ENCODE data around the gene BLZF1. TPM values are rescaled to one million over a fixed set of nuclear protein-coding genes. Genes with fewer than 3 reads are reported as not detected.
"Not testable (repeated sequence)": the region's sequence is repeated elsewhere in the genome, so short reads cannot be mapped to it uniquely, and the experiment has no call there.

Gene BLZF1
- polyA plus RNA-seq, 2 of the 4 experiments (the other 2 are of a cell fraction), result 15.6 to 29.6 TPM

GRCh38 chr1:169340882-169341281 is 27.1 kb upstream of the BLZF1 start:
- ATAC-seq (no peak), FAIRE-seq (no peak), DNase-seq (ENCODE audit: low read depth in 1 of 2, low spot score in 1 of 2) (no peak)
- H3K9me3 ChIP-seq, result no peaks in the 10 kb centered on the region
- no peak overlapping the region for H3K4me2 ChIP-seq
- peaks cover 12% of the 10 kb centered on the region; the same call in 2 of the 3 replicates for H3K4me1 ChIP-seq
- 96% methylated on average over 5 of the region's 5 CpGs for WGBS (ENCODE audit: missing lambda C conversion rate)
- no peak overlapping the region for H3K4me3 ChIP-seq
- no peak overlapping the region for H3K27ac ChIP-seq
- ChIA-PET CTCF (interaction anchor here (2.3 kb wide), 1 partner anchor 737 kb away, joined by 9 read pairs; no protein-coding TSS in a partner anchor), POLR2A (no interaction called here)
- TF ChIP-seq, protein P1, sequence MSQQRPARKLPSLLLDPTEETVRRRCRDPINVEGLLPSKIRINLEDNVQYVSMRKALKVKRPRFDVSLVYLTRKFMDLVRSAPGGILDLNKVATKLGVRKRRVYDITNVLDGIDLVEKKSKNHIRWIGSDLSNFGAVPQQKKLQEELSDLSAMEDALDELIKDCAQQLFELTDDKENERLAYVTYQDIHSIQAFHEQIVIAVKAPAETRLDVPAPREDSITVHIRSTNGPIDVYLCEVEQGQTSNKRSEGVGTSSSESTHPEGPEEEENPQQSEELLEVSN (IDR thresholded peaks at IDR 0.05; ENCODE audit: borderline replicate concordance, low read depth), result no peak
- TF ChIP-seq HDAC2 (IDR thresholded peaks at IDR 0.05), result no peak
- TF ChIP-seq RNF2 (IDR thresholded peaks at IDR 0.05; ENCODE audit: borderline replicate concordance, low read depth), result no peak
- TF ChIP-seq, protein P2, sequence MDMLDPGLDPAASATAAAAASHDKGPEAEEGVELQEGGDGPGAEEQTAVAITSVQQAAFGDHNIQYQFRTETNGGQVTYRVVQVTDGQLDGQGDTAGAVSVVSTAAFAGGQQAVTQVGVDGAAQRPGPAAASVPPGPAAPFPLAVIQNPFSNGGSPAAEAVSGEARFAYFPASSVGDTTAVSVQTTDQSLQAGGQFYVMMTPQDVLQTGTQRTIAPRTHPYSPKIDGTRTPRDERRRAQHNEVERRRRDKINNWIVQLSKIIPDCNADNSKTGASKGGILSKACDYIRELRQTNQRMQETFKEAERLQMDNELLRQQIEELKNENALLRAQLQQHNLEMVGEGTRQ (IDR thresholded peaks at IDR 0.05), result no peak
- no peak for TF ChIP-seq RARB (CRISPR knock-in tag; IDR thresholded peaks at IDR 0.05)
- no peak for TF ChIP-seq NFE2L2 (conservative IDR thresholded peaks at IDR 0.05; ENCODE audit: low read length)
- TF ChIP-seq HOXB13 (CRISPR knock-in tag; IDR thresholded peaks at IDR 0.05; ENCODE audit: low read depth), result no peak
- no peak for TF ChIP-seq NPAS2 (CRISPR knock-in tag; IDR thresholded peaks at IDR 0.05; ENCODE audit: borderline replicate concordance)
- TF ChIP-seq RCOR1 (IDR thresholded peaks at IDR 0.05; ENCODE audit: low read depth, low read length), result no peak
- TF ChIP-seq ATOH8 (CRISPR knock-in tag; IDR thresholded peaks at IDR 0.05; ENCODE audit: low read depth), result no peak
- TF ChIP-seq HEYL (CRISPR knock-in tag; IDR thresholded peaks at IDR 0.05), result no peak
- no peak for TF ChIP-seq CBX2 (IDR thresholded peaks at IDR 0.05; ENCODE audit: borderline replicate concordance, low read depth)
- no peak for TF ChIP-seq FOSL2 (IDR thresholded peaks at IDR 0.05)
- TF ChIP-seq FOSL2 (CRISPR knock-in tag; IDR thresholded peaks at IDR 0.05), result no peak
- TF ChIP-seq HOXA7 (CRISPR knock-in tag; IDR thresholded peaks at IDR 0.05), result no peak
- no peak for TF ChIP-seq ELK1 (IDR thresholded peaks at IDR 0.05; ENCODE audit: low read depth, low read length)

GRCh38 chr1:169342096-169342495 is 25.9 kb upstream of the BLZF1 start:
- peaks cover 12% of the 10 kb centered on the region; the same call in 2 of the 3 replicates for H3K4me1 ChIP-seq
- H3K27ac ChIP-seq; H3K9me3 ChIP-seq; FAIRE-seq; ATAC-seq; H3K4me2 ChIP-seq; DNase-seq (ENCODE audit: low read depth in 1 of 2, low spot score in 1 of 2); POLR2A ChIA-PET; H3K4me3 ChIP-seq: not testable (repeated sequence)
- CTCF ChIA-PET, result interaction anchor here (1.3 to 2.3 kb wide), 2 partner anchors 737 to 739 kb away, joined by 3 to 9 read pairs; no protein-coding TSS in a partner anchor
- WGBS (ENCODE audit: missing lambda C conversion rate), result 94% methylated on average over 3 of the region's 3 CpGs

DNA sequence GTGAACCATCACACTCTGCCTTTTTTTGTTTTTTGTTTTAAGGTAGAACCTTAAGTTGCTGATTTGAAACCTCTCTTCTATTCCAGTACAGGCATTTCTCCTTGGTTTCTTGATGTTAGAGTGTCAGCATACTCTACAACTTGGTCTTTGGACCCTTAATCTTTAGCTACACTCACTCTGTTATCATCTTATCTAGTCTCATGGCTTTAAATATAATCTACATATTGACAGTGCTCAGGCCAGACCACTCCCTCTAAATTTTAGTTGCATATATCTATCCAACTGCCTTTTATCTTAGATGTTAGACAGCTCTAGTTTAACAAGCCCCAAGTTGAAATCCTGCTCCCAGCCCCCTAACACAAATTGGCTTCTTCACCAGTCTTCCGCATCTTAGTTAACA is 22.5 kb upstream of the BLZF1 start:
- H3K9me3 ChIP-seq, result no peaks in the 10 kb centered on the region
- H3K4me1 ChIP-seq, result peaks cover 16% of the 10 kb centered on the region
- FAIRE-seq (no peak), DNase-seq (ENCODE audit: low read depth in 1 of 2, low spot score in 1 of 2) (no peak), ATAC-seq (no peak)
- 96% methylated on average over 1 of the region's 1 CpG for WGBS (ENCODE audit: missing lambda C conversion rate)
- POLR2A ChIA-PET, result no interaction called here
- peak overlapping the region in 1 of 2 experiments; percentile 7; a peak in 1 of 6 replicates for H3K27ac ChIP-seq
- H3K4me3 ChIP-seq, result no peak overlapping the region
- no peak for TF ChIP-seq KDM5A (IDR thresholded peaks at IDR 0.05)
- no peak for TF ChIP-seq POLR2A (IDR thresholded peaks at IDR 0.05; ENCODE audit: low read length)
- no peak for TF ChIP-seq TFCP2L1 (CRISPR knock-in tag; IDR thresholded peaks at IDR 0.05)
- TF ChIP-seq FOSL2 (IDR thresholded peaks at IDR 0.05), result no peak
- TF ChIP-seq FOSL2 (CRISPR knock-in tag; IDR thresholded peaks at IDR 0.05), result no peak
- TF ChIP-seq, protein P1 (IDR thresholded peaks at IDR 0.05; ENCODE audit: borderline replicate concordance, low read depth), result no peak
- no peak for TF ChIP-seq NPAS2 (CRISPR knock-in tag; IDR thresholded peaks at IDR 0.05; ENCODE audit: borderline replicate concordance)
- CTCF ChIA-PET, result interaction anchor here (6.0 to 8.6 kb wide), 2 partner anchors 741 to 906 kb away, joined by 37 to 157 read pairs; no protein-coding TSS in a partner anchor
- no peak overlapping the region for H3K4me2 ChIP-seq
